Measurements from ENCODE around the gene TCOF1. TPM values are rescaled to one million over a fixed set of nuclear protein-coding genes. Genes with fewer than 3 reads are reported as not detected.
A peak's percentile ranks its signal among the peaks of the same experiment; 100 is the strongest.

Gene TCOF1
- total RNA-seq, 2 experiments from 2014 or later: 113 to 145 TPM

DNA sequence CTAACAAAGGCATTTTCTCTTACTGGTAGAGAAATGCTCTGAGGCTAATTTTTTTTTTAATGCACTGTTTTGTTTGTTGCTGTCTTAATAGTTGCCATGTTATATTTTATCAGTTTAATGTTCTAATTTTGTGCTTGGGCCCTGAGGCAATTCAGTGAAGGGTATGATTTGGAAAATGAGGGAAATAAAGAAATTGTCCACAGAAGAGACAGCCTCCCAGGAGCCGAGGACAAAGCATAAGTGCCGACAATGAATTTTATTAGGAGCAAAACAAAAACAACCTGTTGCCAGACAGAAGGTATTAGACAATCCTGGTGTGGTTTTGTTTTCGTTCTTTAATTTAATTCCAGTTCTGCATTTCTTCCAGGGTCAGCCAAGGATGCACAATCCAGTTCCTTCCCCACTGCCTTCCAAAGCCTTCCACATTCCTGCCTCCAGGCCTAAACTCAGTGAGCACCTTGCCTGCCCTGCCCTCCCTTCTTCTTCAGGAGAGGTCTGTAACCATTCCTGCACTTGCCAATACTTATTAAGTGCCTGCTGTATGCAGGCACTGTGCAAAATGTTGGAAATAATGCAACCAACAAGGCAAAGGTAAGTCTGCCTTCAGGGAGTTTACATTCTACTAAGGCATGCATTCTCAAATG is 4.3 kb upstream of the TCOF1 start:
- intact Hi-C loops (cut with DNase I, micrococcal nuclease): loop anchor here in 1 of 2 experiments (5.0 kb wide), 1 partner anchor 191 kb away; no protein-coding TSS in a partner anchor
- peaks cover 3% of the 10 kb centered on the region for H3K36me3 Mint-ChIP-seq (ENCODE audit: low read depth)
- CTCF ChIA-PET: no interaction called here
- no peak for ATAC-seq
- H3K4me1 Mint-ChIP-seq: peaks cover 14% of the 10 kb centered on the region
- POLR2A ChIA-PET: no interaction called here
- H3K4me3 Mint-ChIP-seq: no peak overlapping the region
- no peaks in the 10 kb centered on the region for H3K27me3 Mint-ChIP-seq
- H3K9me3 Mint-ChIP-seq (ENCODE audit: low read depth): no peaks in the 10 kb centered on the region
- no peak overlapping the region for H3K27ac Mint-ChIP-seq
- no peak for DNase-seq

DNA sequence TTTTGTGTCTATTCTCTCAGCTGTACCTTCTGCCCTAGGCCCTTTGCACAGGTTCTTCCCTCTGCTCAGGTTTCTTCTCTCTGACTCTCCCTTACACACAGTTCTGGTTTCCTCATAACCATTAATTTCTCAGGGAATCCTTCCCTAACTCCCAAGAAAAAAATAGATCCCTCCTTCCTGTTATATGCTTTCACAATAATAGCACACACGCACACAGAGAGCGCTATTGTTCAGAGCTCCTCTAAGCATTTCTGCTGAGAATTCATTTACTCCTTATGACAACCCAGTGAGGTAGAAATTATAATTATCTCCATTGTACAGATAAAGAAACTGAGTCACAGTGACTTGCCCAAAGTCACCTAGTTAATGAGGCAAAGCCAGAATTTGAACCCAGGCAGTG is 1.7 kb upstream of the TCOF1 start:
- intact Hi-C loops (cut with DNase I, micrococcal nuclease): loop anchor here (2.0 to 5.0 kb wide), 6 partner anchors 57 to 1008 kb away; partner anchors contain the start of genes CD74 (in 1 of the 2), GM2A (in 1 of the 2), GRPEL2 (in 1 of the 2) and HMGXB3 (in 1 of the 2)
- H3K9me3 Mint-ChIP-seq (ENCODE audit: low read depth): no peaks in the 10 kb centered on the region
- no peak overlapping the region for H3K27ac Mint-ChIP-seq
- no peak for ATAC-seq
- ChIA-PET CTCF (no interaction called here), POLR2A (no interaction called here)
- no peak overlapping the region for H3K4me3 Mint-ChIP-seq
- peaks cover 22% of the 10 kb centered on the region for H3K36me3 Mint-ChIP-seq (ENCODE audit: low read depth)
- peaks cover 31% of the 10 kb centered on the region for H3K4me1 Mint-ChIP-seq
- no peaks in the 10 kb centered on the region for H3K27me3 Mint-ChIP-seq
- no peak for DNase-seq

DNA sequence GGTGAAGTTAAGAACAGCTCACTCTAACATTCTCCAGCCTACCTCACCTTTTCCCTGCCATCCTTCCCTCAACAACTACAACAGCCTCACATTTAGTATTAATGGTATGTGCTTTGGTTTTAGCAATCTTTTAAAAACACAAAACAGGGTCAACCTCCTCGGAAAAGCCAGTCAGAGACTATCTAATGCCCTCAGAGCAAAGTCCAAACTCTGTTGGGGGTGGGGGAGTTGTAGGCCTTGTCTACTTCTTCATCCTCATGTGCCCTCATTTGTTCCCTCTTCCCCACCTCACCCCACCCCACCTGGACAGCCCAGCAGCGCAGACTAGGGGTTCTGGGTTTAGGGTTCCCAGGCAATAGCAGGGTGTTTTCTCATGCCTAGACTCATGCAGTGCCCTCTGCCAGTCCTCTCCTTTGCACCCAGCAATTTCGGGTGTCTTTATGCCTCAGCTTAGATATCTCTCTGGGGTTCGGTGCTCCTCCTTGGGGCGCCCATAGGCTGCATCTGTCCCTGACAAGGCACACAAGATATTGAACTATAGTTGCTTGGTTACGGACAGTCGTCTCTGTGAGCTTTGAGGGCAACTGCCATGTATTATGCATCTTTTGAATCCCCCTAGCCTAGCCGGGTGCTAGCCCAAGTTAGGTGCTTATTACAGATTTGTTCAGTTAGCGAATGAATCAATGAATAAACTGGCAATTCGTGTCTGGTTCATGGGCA is 762 bp upstream of the TCOF1 start:
- peaks cover 31% of the 10 kb centered on the region for H3K36me3 Mint-ChIP-seq (ENCODE audit: low read depth)
- H3K27me3 Mint-ChIP-seq: no peaks in the 10 kb centered on the region
- H3K9me3 Mint-ChIP-seq (ENCODE audit: low read depth): no peaks in the 10 kb centered on the region
- CTCF ChIA-PET: interaction anchor here (0.5 to 1.5 kb wide), 2 partner anchors 94 to 181 kb away, joined by 3 read pairs; no protein-coding TSS in a partner anchor
- ATAC-seq: no peak
- H3K4me1 Mint-ChIP-seq: peaks cover 35% of the 10 kb centered on the region
- no peak for DNase-seq
- POLR2A ChIA-PET: interaction anchor here (0.7 kb wide), 1 partner anchor 1973 kb away, joined by 3 read pairs; no protein-coding TSS in a partner anchor
- intact Hi-C loops (cut with DNase I, micrococcal nuclease): loop anchor here (1.0 to 5.0 kb wide), 15 partner anchors 56 to 1415 kb away; partner anchors contain the start of genes CD74 (in 2 of the 2), HMGXB3 (in 2 of the 2), TIGD6 (in 2 of the 2) and G3BP1 (in 1 of the 2)
- H3K4me3 Mint-ChIP-seq: peak overlapping the region; percentile 87
- H3K27ac Mint-ChIP-seq: peak overlapping the region; percentile 86

DNA sequence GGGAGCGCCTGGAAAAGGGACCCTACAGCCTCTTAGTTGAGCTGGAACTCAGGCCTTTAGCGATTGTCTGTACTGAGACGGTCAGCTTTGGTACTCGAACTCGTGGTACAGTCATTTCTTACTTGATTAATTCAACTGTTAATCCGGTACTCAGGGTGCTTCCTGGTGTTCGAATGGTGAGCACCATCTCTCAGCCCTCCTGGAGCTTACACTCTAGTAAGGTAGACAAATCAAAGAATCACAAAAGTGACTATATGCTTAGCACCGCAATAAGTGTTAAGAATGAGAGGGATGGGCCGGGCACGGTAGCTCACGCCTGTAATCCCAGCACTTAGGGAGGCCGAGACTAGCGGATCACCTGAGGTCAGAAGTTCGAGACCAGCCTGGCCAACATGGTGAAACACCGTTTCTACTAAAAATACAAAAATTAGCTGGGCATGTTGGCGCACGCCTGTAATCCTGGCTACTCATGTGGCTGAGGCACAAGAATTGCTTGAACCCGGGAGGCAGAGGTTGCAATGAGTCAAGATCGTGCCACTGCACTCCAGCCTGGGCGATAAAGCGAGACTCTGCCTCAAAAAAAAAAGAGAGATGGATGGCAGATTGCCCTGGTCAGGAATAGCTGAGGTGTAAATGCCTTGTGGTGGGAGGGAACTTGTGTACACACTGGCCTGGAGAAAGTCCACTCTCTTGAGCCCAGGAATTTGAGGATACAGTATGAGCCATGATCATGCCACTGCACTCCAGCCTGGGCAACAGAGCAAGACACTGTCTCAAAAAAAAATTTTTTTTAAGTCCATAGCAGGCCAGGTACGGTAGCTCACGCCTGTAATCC is 981 bp downstream of the TCOF1 start:
- peaks cover 42% of the 10 kb centered on the region for H3K36me3 Mint-ChIP-seq (ENCODE audit: low read depth)
- intact Hi-C loops (cut with DNase I, micrococcal nuclease): loop anchor here (2.0 to 5.0 kb wide), 5 partner anchors 78 to 1011 kb away; partner anchors contain the start of genes GM2A (in 1 of the 2), GRPEL2 (in 1 of the 2), HMGXB3 (in 1 of the 2) and TIGD6 (in 1 of the 2)
- CTCF ChIA-PET: interaction anchor here (0.6 to 1.5 kb wide), 3 partner anchors 40 to 126 kb away, joined by 3 read pairs; no protein-coding TSS in a partner anchor
- ATAC-seq (no peak), DNase-seq (no peak)
- peak overlapping the region; percentile 90 for H3K27ac Mint-ChIP-seq
- H3K4me1 Mint-ChIP-seq: peaks cover 45% of the 10 kb centered on the region
- POLR2A ChIA-PET: interaction anchor here (0.7 kb wide), 1 partner anchor 23 kb away, joined by 3 read pairs; no protein-coding TSS in a partner anchor
- H3K9me3 Mint-ChIP-seq (ENCODE audit: low read depth): no peaks in the 10 kb centered on the region
- H3K4me3 Mint-ChIP-seq: peak overlapping the region; percentile 87
- H3K27me3 Mint-ChIP-seq: no peaks in the 10 kb centered on the region

DNA sequence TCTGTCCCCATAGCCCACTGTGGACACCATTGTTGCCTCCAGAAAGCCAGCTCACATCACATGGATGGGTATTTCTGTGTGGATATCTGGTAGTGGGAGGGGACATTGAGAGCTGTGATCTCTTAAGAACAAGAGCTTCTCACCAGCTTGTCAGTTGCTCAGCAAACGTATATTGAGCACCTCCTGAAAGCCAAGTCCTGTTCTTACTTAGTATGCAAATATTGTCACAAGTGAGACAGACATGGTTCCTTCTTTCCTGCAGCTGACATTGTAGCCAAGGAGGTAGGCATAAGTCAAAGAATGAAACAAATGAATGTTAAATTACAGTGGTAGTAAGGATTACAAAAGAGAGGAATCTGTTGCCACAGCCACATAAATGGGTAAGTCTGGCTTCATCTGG is 3.8 kb downstream of the TCOF1 start:
- ChIA-PET CTCF (interaction anchor here (0.7 to 1.0 kb wide), 3 partner anchors 22 to 754 kb away, joined by 3 to 5 read pairs (median 3); no protein-coding TSS in a partner anchor), POLR2A (no interaction called here)
- H3K9me3 Mint-ChIP-seq (ENCODE audit: low read depth): no peaks in the 10 kb centered on the region
- H3K27ac Mint-ChIP-seq: no peak overlapping the region
- ATAC-seq: no peak
- H3K27me3 Mint-ChIP-seq: no peaks in the 10 kb centered on the region
- H3K36me3 Mint-ChIP-seq (ENCODE audit: low read depth): peaks cover 52% of the 10 kb centered on the region
- no peak overlapping the region for H3K4me3 Mint-ChIP-seq
- no peak for DNase-seq
- peaks cover 45% of the 10 kb centered on the region for H3K4me1 Mint-ChIP-seq
- intact Hi-C loops (cut with DNase I, micrococcal nuclease): no loop called here

DNA sequence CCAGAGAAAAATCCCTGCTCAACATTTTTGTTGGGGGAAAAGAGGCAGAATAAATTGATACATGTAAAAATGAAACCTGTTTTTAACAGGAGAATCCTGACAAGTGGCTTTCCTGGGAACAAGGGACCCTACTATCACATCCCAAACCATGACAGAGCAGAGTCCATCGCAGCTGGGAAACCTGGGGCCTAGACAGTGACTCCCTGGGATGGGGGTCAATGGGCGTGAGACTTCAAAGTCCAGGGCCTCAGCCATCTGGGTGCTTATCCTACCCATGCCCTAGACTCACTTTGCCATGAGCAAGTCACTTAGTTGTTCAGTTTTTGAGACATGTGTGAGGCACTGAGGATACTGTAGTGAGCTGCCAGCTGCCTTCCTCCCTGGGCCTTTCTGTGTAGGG is 5.7 kb downstream of the TCOF1 start:
- no peak for DNase-seq
- intact Hi-C loops (cut with DNase I, micrococcal nuclease): no loop called here
- Mint-ChIP-seq H3K9me3 (ENCODE audit: low read depth) (no peaks in the 10 kb centered on the region), H3K36me3 (ENCODE audit: low read depth) (peaks cover 58% of the 10 kb centered on the region), H3K27ac (no peak overlapping the region), H3K4me3 (no peak overlapping the region), H3K4me1 (peaks cover 40% of the 10 kb centered on the region), H3K27me3 (no peaks in the 10 kb centered on the region)
- CTCF ChIA-PET: interaction anchor here (0.8 to 3.2 kb wide), 3 partner anchors 13 to 48 kb away, joined by 3 to 10 read pairs (median 3); no protein-coding TSS in a partner anchor
- ATAC-seq: no peak
- POLR2A ChIA-PET: interaction anchor here (0.7 to 2.5 kb wide), 4 partner anchors 10 to 145 kb away, joined by 3 to 12 read pairs (median 5); no protein-coding TSS in a partner anchor

DNA sequence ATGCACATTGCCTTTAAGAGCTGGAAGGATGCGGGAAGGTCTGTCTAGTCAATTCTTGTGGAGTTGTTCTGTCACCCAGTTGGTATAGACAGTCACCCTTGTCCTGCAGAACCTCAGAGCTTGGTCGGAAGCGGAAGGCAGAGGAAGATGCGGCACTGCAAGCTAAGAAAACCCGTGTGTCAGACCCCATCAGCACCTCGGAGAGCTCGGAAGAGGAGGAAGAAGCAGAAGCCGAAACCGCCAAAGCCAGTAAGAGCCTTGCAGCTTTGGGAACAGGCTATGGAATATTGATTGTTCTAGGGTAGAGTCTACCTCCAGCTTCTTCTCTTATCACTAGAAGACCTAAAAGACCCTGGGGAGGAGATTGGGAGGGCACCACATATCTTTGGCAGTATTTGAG is 6.5 kb downstream of the TCOF1 start:
- Mint-ChIP-seq H3K4me1 (peaks cover 33% of the 10 kb centered on the region), H3K4me3 (no peak overlapping the region), H3K27me3 (no peaks in the 10 kb centered on the region), H3K9me3 (ENCODE audit: low read depth) (no peaks in the 10 kb centered on the region), H3K27ac (no peak overlapping the region), H3K36me3 (ENCODE audit: low read depth) (peaks cover 53% of the 10 kb centered on the region)
- ChIA-PET POLR2A (interaction anchor here (0.7 to 2.5 kb wide), 4 partner anchors 10 to 144 kb away, joined by 3 to 12 read pairs (median 5); no protein-coding TSS in a partner anchor), CTCF (interaction anchor here (1.0 to 3.2 kb wide), 3 partner anchors 13 to 47 kb away, joined by 3 to 10 read pairs (median 6); no protein-coding TSS in a partner anchor)
- no peak for ATAC-seq
- DNase-seq: no peak
- intact Hi-C loops (cut with DNase I, micrococcal nuclease): no loop called here

DNA sequence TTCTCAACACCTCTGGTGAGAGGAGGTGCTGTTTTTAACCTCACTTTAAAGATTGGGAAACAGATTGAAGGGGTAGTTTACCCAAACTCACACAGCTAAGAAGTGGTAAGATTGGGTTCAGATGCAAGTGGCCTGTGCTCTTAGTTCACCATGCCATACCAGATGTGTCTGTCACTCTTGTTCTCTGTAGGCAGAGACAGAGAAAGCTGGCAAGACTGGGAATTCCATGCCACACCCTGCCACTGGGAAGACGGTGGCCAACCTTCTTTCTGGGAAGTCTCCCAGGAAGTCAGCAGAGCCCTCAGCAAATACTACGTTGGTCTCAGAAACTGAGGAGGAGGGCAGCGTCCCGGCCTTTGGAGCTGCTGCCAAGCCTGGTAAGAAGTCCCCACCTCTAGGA is 11.0 kb downstream of the TCOF1 start:
- no peaks in the 10 kb centered on the region for H3K9me3 Mint-ChIP-seq (ENCODE audit: low read depth)
- DNase-seq (no peak), ATAC-seq (no peak)
- H3K4me1 Mint-ChIP-seq: no peaks in the 10 kb centered on the region
- intact Hi-C loops (cut with DNase I, micrococcal nuclease): no loop called here
- H3K36me3 Mint-ChIP-seq (ENCODE audit: low read depth): peaks cover 50% of the 10 kb centered on the region
- H3K4me3 Mint-ChIP-seq: no peak overlapping the region
- no peak overlapping the region for H3K27ac Mint-ChIP-seq
- ChIA-PET CTCF (interaction anchor here (0.5 kb wide), 1 partner anchor 44 kb away, joined by 3 read pairs; the partner anchor contains the start of gene CD74), POLR2A (no interaction called here)
- H3K27me3 Mint-ChIP-seq: no peaks in the 10 kb centered on the region

DNA sequence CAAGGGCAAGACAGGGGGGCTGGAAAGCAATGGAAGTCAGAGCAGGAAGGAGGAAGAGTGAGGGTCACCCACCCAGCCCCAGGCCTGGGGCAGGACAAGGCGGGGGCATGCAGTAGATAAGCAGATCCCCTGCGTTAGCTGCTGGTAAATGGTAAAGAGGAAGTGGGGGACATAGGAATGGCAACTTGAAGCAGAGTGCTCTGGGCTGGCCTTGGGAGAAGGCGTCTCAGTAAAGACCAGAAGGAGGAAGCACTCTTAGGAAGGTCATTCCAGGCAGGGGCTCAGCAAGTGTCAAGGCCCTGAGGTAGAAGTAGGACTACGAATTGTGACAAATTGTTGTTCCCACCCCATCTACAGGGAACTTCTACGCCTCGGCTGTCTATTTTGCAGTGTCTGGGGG is 15.1 kb downstream of the TCOF1 start:
- DNase-seq (no peak), ATAC-seq (no peak)
- Mint-ChIP-seq H3K36me3 (ENCODE audit: low read depth) (peaks cover 55% of the 10 kb centered on the region), H3K27ac (no peak overlapping the region), H3K27me3 (no peaks in the 10 kb centered on the region), H3K4me1 (no peaks in the 10 kb centered on the region), H3K4me3 (no peak overlapping the region), H3K9me3 (ENCODE audit: low read depth) (no peaks in the 10 kb centered on the region)
- intact Hi-C loops (cut with DNase I, micrococcal nuclease): no loop called here
- POLR2A ChIA-PET: interaction anchor here (0.6 to 1.9 kb wide), 2 partner anchors 9 to 94 kb away, joined by 3 to 7 read pairs; no protein-coding TSS in a partner anchor
- CTCF ChIA-PET: interaction anchor here (1.2 kb wide), 1 partner anchor 209 kb away, joined by 3 read pairs; no protein-coding TSS in a partner anchor

DNA sequence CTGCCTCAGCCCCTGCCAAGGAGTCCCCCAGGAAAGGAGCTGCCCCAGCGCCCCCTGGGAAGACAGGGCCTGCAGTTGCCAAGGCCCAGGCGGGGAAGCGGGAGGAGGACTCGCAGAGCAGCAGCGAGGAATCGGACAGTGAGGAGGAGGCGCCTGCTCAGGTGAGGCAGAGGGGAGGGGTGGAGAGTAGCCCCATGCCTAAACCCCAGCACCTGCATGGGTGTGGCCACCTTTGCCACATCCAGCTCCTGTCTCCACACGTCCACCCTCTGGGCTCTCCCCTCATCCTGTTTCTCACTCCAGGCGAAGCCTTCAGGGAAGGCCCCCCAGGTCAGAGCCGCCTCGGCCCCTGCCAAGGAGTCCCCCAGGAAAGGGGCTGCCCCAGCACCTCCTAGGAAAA is 17.2 kb downstream of the TCOF1 start:
- intact Hi-C loops (cut with DNase I, micrococcal nuclease): no loop called here
- Mint-ChIP-seq H3K4me3 (no peak overlapping the region), H3K4me1 (no peaks in the 10 kb centered on the region), H3K9me3 (ENCODE audit: low read depth) (no peaks in the 10 kb centered on the region), H3K27ac (no peak overlapping the region), H3K27me3 (no peaks in the 10 kb centered on the region), H3K36me3 (ENCODE audit: low read depth) (peaks cover 63% of the 10 kb centered on the region)
- CTCF ChIA-PET: no interaction called here
- ATAC-seq: no peak
- POLR2A ChIA-PET: interaction anchor here (1.9 kb wide), 1 partner anchor 11 kb away, joined by 7 read pairs; no protein-coding TSS in a partner anchor
- DNase-seq: no peak
